Measurements from ENCODE around the gene HBE1.
"Not testable (repeated sequence)": the region's sequence is repeated elsewhere in the genome, so short reads cannot be mapped to it uniquely, and the experiment has no call there.

The HBE1 gene

GRCh38 chr11:5284637-5285036 is 14.9 kb upstream of the HBE1 start:
- DNase-seq = no peak

GRCh38 chr11:5283882-5284281 is 14.1 kb upstream of the HBE1 start:
- no peak for DNase-seq

- DNase-seq = no peak
Measured at GRCh38 chr11:5283086-5283485, 13.3 kb upstream of the HBE1 start.

- DNase-seq = no peak
Measured at GRCh38 chr11:5282628-5283027, 12.9 kb upstream of the HBE1 start.

GRCh38 chr11:5281596-5281995 is 11.9 kb upstream of the HBE1 start:
- DNase-seq = no peak

GRCh38 chr11:5280582-5281102 is 10.9 kb upstream of the HBE1 start:
- peak in 3 of 14 donors; percentile 5 to 43 (median 17) for DNase-seq

- no peak for DNase-seq
Measured at GRCh38 chr11:5279471-5280090, 9.8 kb upstream of the HBE1 start.

GRCh38 chr11:5277807-5278382 is 8.2 kb upstream of the HBE1 start:
- no peak for DNase-seq

GRCh38 chr11:5276697-5277096 is 7.0 kb upstream of the HBE1 start:
- DNase-seq = no peak

GRCh38 chr11:5275369-5276110 is 5.8 kb upstream of the HBE1 start:
- no peak for DNase-seq

- DNase-seq = no peak
Measured at GRCh38 chr11:5274395-5274794, 4.7 kb upstream of the HBE1 start.

GRCh38 chr11:5272395-5273017 is 2.8 kb upstream of the HBE1 start:
- no peak for DNase-seq

GRCh38 chr11:5267033-5267563 is 2.6 kb downstream of the HBE1 start:
- no peak for DNase-seq

- DNase-seq = no peak
Measured at GRCh38 chr11:5266609-5267008, 3.1 kb downstream of the HBE1 start.

- DNase-seq = no peak
Measured at GRCh38 chr11:5265832-5266231, 3.9 kb downstream of the HBE1 start.

- DNase-seq = no peak
Measured at GRCh38 chr11:5258543-5259262, 11.0 kb downstream of the HBE1 start.

GRCh38 chr11:5257296-5257695 is 12.4 kb downstream of the HBE1 start:
- no peak for DNase-seq

GRCh38 chr11:5254646-5255413 is 14.9 kb downstream of the HBE1 start, which contains the start of gene HBG2:
Gene HBG2 (minus strand): TSS chr11:5254781. CDS start chr11:5254728, 53 bp downstream.
- DNase-seq = not testable (repeated sequence)

- DNase-seq = not testable (repeated sequence)
Measured at GRCh38 chr11:5254023-5254422, 15.7 kb downstream of the HBE1 start.

- not testable (repeated sequence) for DNase-seq
Measured at GRCh38 chr11:5253440-5253839, 16.3 kb downstream of the HBE1 start.

GRCh38 chr11:5252919-5253265 is 16.9 kb downstream of the HBE1 start:
- no peak for DNase-seq
